Measurements from ENCODE around the gene FBXL13. TPM values are rescaled to one million over a fixed set of nuclear protein-coding genes. Genes with fewer than 3 reads are reported as not detected.
A peak's percentile ranks its signal among the peaks of the same experiment; 100 is the strongest.
"Not testable (repeated sequence)": the region's sequence is repeated elsewhere in the genome, so short reads cannot be mapped to it uniquely, and the experiment has no call there.

The FBXL13 gene
- total RNA-seq, 1 experiment from 2014 or later = 0.63 TPM

- DNase-seq (ENCODE audit: low read depth) = no peak
Measured at GRCh38 chr7:103080923-103081322, 6.3 kb upstream of the FBXL13 start.

GRCh38 chr7:103079836-103080235 is 5.2 kb upstream of the FBXL13 start:
- DNase-seq (ENCODE audit: low read depth) = no peak

- DNase-seq (ENCODE audit: low read depth) = not testable (repeated sequence)
Measured at GRCh38 chr7:103078226-103078625, 3.6 kb upstream of the FBXL13 start.

- DNase-seq (ENCODE audit: low read depth) = no peak
Measured at GRCh38 chr7:103077318-103077717, 2.7 kb upstream of the FBXL13 start.

GRCh38 chr7:103076764-103077163 is 2.2 kb upstream of the FBXL13 start:
- DNase-seq (ENCODE audit: low read depth) = no peak

- DNase-seq (ENCODE audit: low read depth) = peak; percentile 31
Measured at GRCh38 chr7:103075337-103075918, 832 bp upstream of the FBXL13 start.

- peak; percentile 10 for DNase-seq (ENCODE audit: low read depth)
Measured at GRCh38 chr7:103073989-103074518, 542 bp downstream of the FBXL13 start.

GRCh38 chr7:103071000-103071399 is 3.6 kb downstream of the FBXL13 start:
- no peak for DNase-seq (ENCODE audit: low read depth)

GRCh38 chr7:103068414-103069403 is 5.9 kb downstream of the FBXL13 start:
- DNase-seq (ENCODE audit: low read depth) = peak; percentile 28

GRCh38 chr7:103065667-103066066 is 8.9 kb downstream of the FBXL13 start:
- DNase-seq (ENCODE audit: low read depth) = peak; percentile 68

GRCh38 chr7:103063895-103064294 is 10.7 kb downstream of the FBXL13 start:
- DNase-seq (ENCODE audit: low read depth) = no peak

- DNase-seq (ENCODE audit: low read depth) = no peak
Measured at GRCh38 chr7:103059471-103059870, 15.1 kb downstream of the FBXL13 start.

- DNase-seq (ENCODE audit: low read depth) = no peak
Measured at GRCh38 chr7:103058122-103058521, 16.5 kb downstream of the FBXL13 start.

GRCh38 chr7:103056006-103056405 is 18.6 kb downstream of the FBXL13 start:
- not testable (repeated sequence) for DNase-seq (ENCODE audit: low read depth)

- DNase-seq (ENCODE audit: low read depth) = no peak
Measured at GRCh38 chr7:103051519-103051918, 23.1 kb downstream of the FBXL13 start.

- peak; percentile 69 for DNase-seq (ENCODE audit: low read depth)
Measured at GRCh38 chr7:103048833-103049232, 25.8 kb downstream of the FBXL13 start.

- DNase-seq (ENCODE audit: low read depth) = not testable (repeated sequence)
Measured at GRCh38 chr7:103041815-103042214, 32.8 kb downstream of the FBXL13 start.

GRCh38 chr7:103037823-103038739 is 36.5 kb downstream of the FBXL13 start:
- not testable (repeated sequence) for DNase-seq (ENCODE audit: low read depth)

- DNase-seq (ENCODE audit: low read depth) = no peak
Measured at GRCh38 chr7:103037476-103037822, 37.1 kb downstream of the FBXL13 start.

GRCh38 chr7:103034318-103034717 is 40.3 kb downstream of the FBXL13 start:
- DNase-seq (ENCODE audit: low read depth) = not testable (repeated sequence)

GRCh38 chr7:103031781-103032180 is 42.8 kb downstream of the FBXL13 start:
- peak; percentile 38 for DNase-seq (ENCODE audit: low read depth)

Measured in LHCN-M2 (cell line).